Activated B cell treated with CpG ODN at 0.5 μM for 24 hours (primary cell): ENCODE results near the gene PRR5L. TPM values are rescaled to one million over a fixed set of nuclear protein-coding genes. Genes with fewer than 3 reads are reported as not detected.

ENCODE experiments used
- ATAC-seq: fragments of 200-7000 bp; cut with Tn5 transposase; one replicate; pipeline ENCODE4 v1.10.0; 2021; ENCODE audit warnings: low read depth, mild to moderate bottlenecking, moderate library complexity
- CTCF ChIA-PET: fragments of 350-600 bp; sonication (Branson Sonifier 250); formaldehyde crosslinking; loops from one replicate; lab custom pipeline; 2021; ENCODE audit warnings: antibody characterized with exemption; lab: Charles Lee
- POLR2A ChIA-PET: fragments of 350-600 bp; sonication (Branson Sonifier 250); formaldehyde crosslinking; loops from one replicate; lab custom pipeline; 2021; ENCODE audit warnings: antibody characterized with exemption; lab: Charles Lee
- DNase-seq: peaks from one replicate; pipeline ENCODE4 v3.0.0; 2022
- H3K27ac Mint-ChIP-seq: one replicate; pipeline ENCODE4 v1.8.0; 2020; ENCODE audit warnings: mixed read lengths
- H3K27me3 Mint-ChIP-seq: one replicate; pipeline ENCODE4 v1.8.0; 2021; ENCODE audit warnings: mixed read lengths
- H3K36me3 Mint-ChIP-seq: one replicate; pipeline ENCODE4 v1.8.0; 2021; ENCODE audit warnings: low read depth, mixed read lengths
- H3K4me1 Mint-ChIP-seq: one replicate; pipeline ENCODE4 v1.8.0; 2021; ENCODE audit warnings: mixed read lengths
- H3K4me3 Mint-ChIP-seq: one replicate; pipeline ENCODE4 v1.8.0; 2020; ENCODE audit warnings: mild to moderate bottlenecking, mixed read lengths
- H3K9me3 Mint-ChIP-seq: one replicate; pipeline ENCODE4 v1.8.0; 2020; ENCODE audit warnings: mixed read lengths
- CTCF ChIP-seq: fragments of 200-600 bp; IDR thresholded peaks from one replicate; pipeline ENCODE4 v1.8.0; 2022; ENCODE audit warnings: antibody characterized with exemption, mild to moderate bottlenecking
- intact Hi-C: fragments of 100-400 bp; cut with micrococcal nuclease; formaldehyde crosslinking; loops from one replicate; pipeline ENCODE4 v1.15.1; 2024
- total RNA-seq: library from RNA; stranded (reverse); gene quantifications from 2 replicates; pipeline ENCODE4 v1.2.3, GENCODE V29; 2022

PRR5L gene
- total RNA-seq, 1 donor from 2014 or later = 1.0 TPM

DNA sequence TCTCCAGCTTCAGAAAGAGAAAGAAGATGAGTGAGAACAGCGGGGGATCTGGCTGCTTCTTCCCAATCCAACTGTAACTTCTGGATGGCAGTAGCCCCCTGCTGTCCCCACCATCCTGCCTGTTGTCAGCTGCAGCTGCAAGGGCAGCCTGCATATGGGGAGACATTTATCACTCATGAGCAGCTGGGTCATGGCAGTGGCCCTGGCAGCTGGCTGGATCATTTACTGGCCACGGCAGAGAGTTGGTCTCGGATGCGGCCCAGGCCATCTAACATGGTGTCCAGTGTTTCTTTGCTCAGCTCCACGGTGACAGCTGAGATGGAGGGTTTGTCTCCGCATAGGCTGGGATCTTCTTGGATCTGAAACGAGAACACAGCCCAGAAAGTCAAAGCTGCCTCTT, 21.7 kb upstream of the PRR5L start:
- H3K4me3 Mint-ChIP-seq = no peak overlapping the region
- ChIA-PET CTCF (interaction anchor here (2.5 kb wide), 1 partner anchor 9 kb away, joined by 9 read pairs; no protein-coding TSS in a partner anchor), POLR2A (no interaction called here)
- DNase-seq = no peak
- no peaks in the 10 kb centered on the region for H3K9me3 Mint-ChIP-seq
- H3K27ac Mint-ChIP-seq = no peak overlapping the region
- H3K36me3 Mint-ChIP-seq = peaks cover 83% of the 10 kb centered on the region
- intact Hi-C loops = no loop called here
- H3K27me3 Mint-ChIP-seq = no peaks in the 10 kb centered on the region
- no peak for TF ChIP-seq CTCF
- no peak for ATAC-seq
- no peaks in the 10 kb centered on the region for H3K4me1 Mint-ChIP-seq

DNA sequence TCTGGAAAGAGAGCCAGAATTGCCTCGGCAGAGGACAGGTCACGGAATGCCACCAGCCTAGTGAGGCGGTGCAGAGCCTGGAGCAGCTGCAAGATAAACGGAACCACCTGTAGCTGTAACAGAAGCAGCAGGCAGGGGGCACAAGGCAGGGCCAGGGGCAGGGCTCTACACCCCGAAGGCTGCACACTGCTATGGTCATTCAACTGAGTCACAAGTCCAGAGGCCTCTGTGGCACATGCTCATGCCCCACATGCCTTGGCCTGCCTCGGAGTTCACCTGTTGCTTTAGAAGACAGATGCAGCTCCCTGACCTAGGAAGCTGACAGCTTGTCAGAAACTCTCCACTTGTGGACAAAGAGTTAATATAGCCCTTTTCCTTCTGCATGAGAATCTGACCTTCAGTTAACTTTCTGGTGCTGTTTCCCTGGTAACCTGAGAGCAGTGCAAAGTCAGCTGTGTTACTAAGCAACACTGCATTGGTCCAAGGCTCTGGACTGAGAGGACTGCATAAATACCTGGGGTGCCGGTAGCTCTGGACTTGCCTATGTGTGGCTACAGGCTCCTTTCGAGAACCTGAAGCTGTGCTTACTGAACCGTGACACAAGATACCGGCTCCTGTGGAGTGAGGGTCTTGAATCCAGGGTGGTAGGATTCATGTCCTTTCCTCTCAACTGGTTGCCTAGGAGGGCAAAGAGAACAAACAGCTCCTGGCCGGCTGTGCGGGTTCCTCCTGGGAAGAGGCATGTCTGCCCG, 17.4 kb upstream of the PRR5L start:
- H3K36me3 Mint-ChIP-seq = peaks cover 73% of the 10 kb centered on the region
- intact Hi-C loops = no loop called here
- H3K4me1 Mint-ChIP-seq = peaks cover 2% of the 10 kb centered on the region
- DNase-seq = no peak
- no peak overlapping the region for H3K4me3 Mint-ChIP-seq
- peaks cover 10% of the 10 kb centered on the region for H3K9me3 Mint-ChIP-seq
- no peaks in the 10 kb centered on the region for H3K27me3 Mint-ChIP-seq
- no peak for TF ChIP-seq CTCF
- no peak overlapping the region for H3K27ac Mint-ChIP-seq
- ATAC-seq = no peak
- CTCF ChIA-PET = interaction anchor here (1.1 kb wide), 1 partner anchor 214 kb away, joined by 3 read pairs; no protein-coding TSS in a partner anchor
- POLR2A ChIA-PET = no interaction called here

- Mint-ChIP-seq H3K4me3 (no peak overlapping the region), H3K27ac (no peak overlapping the region), H3K4me1 (peaks cover 9% of the 10 kb centered on the region), H3K9me3 (peaks cover 10% of the 10 kb centered on the region), H3K36me3 (peaks cover 59% of the 10 kb centered on the region), H3K27me3 (no peaks in the 10 kb centered on the region)
- ChIA-PET CTCF (interaction anchor here (1.3 kb wide), 1 partner anchor 212 kb away, joined by 4 read pairs; no protein-coding TSS in a partner anchor), POLR2A (no interaction called here)
- intact Hi-C loops = no loop called here
- TF ChIP-seq CTCF = no peak
- DNase-seq (no peak), ATAC-seq (no peak)
These were observed 15.6 kb upstream of the PRR5L start for GRCh38 chr11:36280531-36280930.

- H3K9me3 Mint-ChIP-seq = peaks cover 10% of the 10 kb centered on the region
- ATAC-seq = no peak
- no peaks in the 10 kb centered on the region for H3K27me3 Mint-ChIP-seq
- ChIA-PET CTCF (no interaction called here), POLR2A (no interaction called here)
- H3K4me1 Mint-ChIP-seq = peaks cover 16% of the 10 kb centered on the region
- DNase-seq = no peak
- no peak for TF ChIP-seq CTCF
- peaks cover 49% of the 10 kb centered on the region for H3K36me3 Mint-ChIP-seq
- H3K4me3 Mint-ChIP-seq = no peak overlapping the region
- intact Hi-C loops = no loop called here
- no peak overlapping the region for H3K27ac Mint-ChIP-seq
These were observed 14.2 kb upstream of the PRR5L start for GRCh38 chr11:36281850-36282249.

- Mint-ChIP-seq H3K27ac (no peak overlapping the region), H3K4me1 (peaks cover 20% of the 10 kb centered on the region), H3K27me3 (no peaks in the 10 kb centered on the region), H3K4me3 (no peak overlapping the region), H3K36me3 (peaks cover 40% of the 10 kb centered on the region), H3K9me3 (peaks cover 10% of the 10 kb centered on the region)
- no peak for DNase-seq
- no peak for ATAC-seq
- ChIA-PET CTCF (no interaction called here), POLR2A (no interaction called here)
- no peak for TF ChIP-seq CTCF
- intact Hi-C loops = no loop called here
These were observed 13.2 kb upstream of the PRR5L start for GRCh38 chr11:36282926-36283325.
